HepG2 (cell line): ENCODE data around the gene DQX1. TPM values are rescaled to one million over a fixed set of nuclear protein-coding genes. Genes with fewer than 3 reads are reported as not detected.

Experiments
- CBX2 ChIP-seq, 2 experiments: fragments of 200-600 bp in 1 of 2; sonication (generic); formaldehyde crosslinking in 1 of 2; IDR thresholded peaks; 2 replicates each; pipeline versions ENCODE4 v1.7.0 to v1.8.1; 2018 to 2022; ENCODE audit warnings: low read depth in 2 of 2, low read length in 1 of 2, mild to moderate bottlenecking in 1 of 2, missing genetic modification reagents in 1 of 2
- EHMT2 ChIP-seq: fragments of 200-600 bp; sonication (generic); IDR thresholded peaks from 2 replicates; pipeline ENCODE4 v1.7.0; 2017; ENCODE audit warnings: antibody characterized with exemption, low read depth, low read length, borderline replicate concordance
- FLYWCH1 ChIP-seq: sonication (generic); formaldehyde crosslinking; IDR thresholded peaks from 2 replicates; pipeline ENCODE4 v1.8.1; 2023; ENCODE audit warnings: mild to moderate bottlenecking, missing genetic modification reagents
- LCORL ChIP-seq, 2 experiments: fragments of 450-650 bp in 1 of 2; sonication (generic) in 1 of 2; formaldehyde crosslinking in 1 of 2; IDR thresholded peaks; 2 replicates each; pipeline versions ENCODE4 v1.5.0 to v1.6.1; 2017 to 2020; ENCODE audit warnings: antibody characterized with exemption in 1 of 2, missing genetic modification reagents in 1 of 2
- RARG ChIP-seq: sonication (generic); formaldehyde crosslinking; IDR thresholded peaks from 2 replicates; pipeline ENCODE4 v1.4.0; 2020; ENCODE audit warnings: low read depth, mild to moderate bottlenecking, missing genetic modification reagents
- SMYD3 ChIP-seq: sonication (generic); formaldehyde crosslinking; IDR thresholded peaks from 2 replicates; pipeline ENCODE4 v1.8.1; 2023; ENCODE audit warnings: mild to moderate bottlenecking, missing genetic modification reagents
- ZFP36L1 ChIP-seq: sonication (generic); formaldehyde crosslinking; IDR thresholded peaks from 2 replicates; pipeline ENCODE4 v1.8.0; 2022; ENCODE audit warnings: mild to moderate bottlenecking, missing genetic modification reagents, moderate library complexity
- ZNF207 ChIP-seq: fragments of 450-650 bp; IDR thresholded peaks from 2 replicates; pipeline ENCODE4 v1.6.1; 2016; ENCODE audit warnings: antibody characterized with exemption, borderline replicate concordance
- polyA plus RNA-seq, 8 experiments: library from polyadenylated mRNA; depleted of rRNA in 3 of 8; stranded (reverse) in 7 of 8; unstranded in 1 of 8; fragments of >200 nt; fragmentation: Illumina TruSeq in 4 of 8; extraction: Trizol in 4 of 8; gene quantifications; 2 replicates each; pipeline versions ENCODE4 v1.2.1 to v1.2.3, GENCODE V29; 2011 to 2016; ENCODE audit warnings: low read depth in 4 of 8, missing spikeins in 1 of 8, mixed read lengths in 1 of 8; ENCODE audit not compliant: insufficient read depth in 1 of 8
- total RNA-seq, 5 experiments: library from RNA; depleted of rRNA; stranded (reverse); fragments of >200 nt; fragmentation: Illumina TruSeq; extraction: Trizol; gene quantifications; 2 replicates each; pipeline ENCODE4 v1.2.3, GENCODE V29; 2016; ENCODE audit warnings: low read depth in 1 of 5
- TF ChIP-seq, protein P1 (sequence below), 2 experiments: fragments of 450-650 bp in 1 of 2; sonication (generic) in 1 of 2; formaldehyde crosslinking in 1 of 2; IDR thresholded peaks; 2 replicates each; pipeline versions ENCODE4 v1.6.1 to v1.8.0; 2016 to 2022; ENCODE audit warnings: antibody characterized with exemption in 1 of 2, mild to moderate bottlenecking in 1 of 2, missing genetic modification reagents in 1 of 2
- TF ChIP-seq, protein P2 (sequence below): sonication (generic); formaldehyde crosslinking; conservative IDR thresholded peaks from 2 replicates; pipeline ENCODE4 v1.8.0; 2022; ENCODE audit warnings: low read depth, missing genetic modification reagents
- TF ChIP-seq, protein P3 (sequence below), 2 experiments: sonication (generic) in 1 of 2; formaldehyde crosslinking in 1 of 2; IDR thresholded peaks; 2 replicates each; pipeline versions ENCODE4 v1.4.0 to v1.6.1; 2018 to 2020; ENCODE audit warnings: missing genetic modification reagents in 2 of 2, borderline replicate concordance in 1 of 2, low read depth in 1 of 2, mild to moderate bottlenecking in 1 of 2, missing biosample characterization in 1 of 2
- TF ChIP-seq, protein P4 (sequence below): sonication (generic); formaldehyde crosslinking; IDR thresholded peaks from 2 replicates; pipeline ENCODE4 v1.4.0; 2020; ENCODE audit warnings: mild to moderate bottlenecking, missing genetic modification reagents, borderline replicate concordance

DQX1 gene
- total and polyA plus RNA-seq, 2 of the 13 experiments (the other 11 are each of a cell fraction or from before 2014, with no cell fraction given), result 27.6 to 89.8 TPM

DNA sequence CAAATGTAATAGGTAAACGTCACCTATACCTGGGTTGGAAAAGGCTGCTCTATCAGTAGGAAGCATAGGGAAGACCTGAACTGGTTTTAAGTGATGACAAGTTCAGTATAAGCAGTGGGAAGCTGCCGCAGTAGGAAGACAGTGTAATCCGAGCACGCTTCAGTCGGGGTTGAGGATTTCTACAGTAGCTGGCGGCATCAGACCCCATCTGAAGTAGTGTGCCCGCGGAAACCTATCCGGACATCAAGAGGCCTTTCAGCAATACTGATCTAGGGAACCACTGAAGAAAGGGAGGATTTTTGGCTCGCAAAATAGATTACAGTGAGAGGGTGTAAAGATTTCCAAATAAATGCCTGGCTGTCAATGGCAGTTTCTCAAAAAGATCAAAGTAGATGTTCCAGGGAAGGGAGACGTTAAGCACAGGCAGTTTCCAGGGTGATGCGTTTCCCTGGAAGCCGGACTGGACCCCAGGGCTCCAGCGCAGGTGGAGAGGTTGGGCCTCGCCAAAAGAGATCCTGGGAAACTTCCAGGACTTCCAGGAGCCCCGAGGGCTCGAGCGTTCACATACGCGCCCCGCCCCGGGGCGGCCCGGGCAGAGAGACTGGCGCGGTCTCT lies 22.4 kb upstream of the DQX1 start (continued):
- TF ChIP-seq, protein P1, sequence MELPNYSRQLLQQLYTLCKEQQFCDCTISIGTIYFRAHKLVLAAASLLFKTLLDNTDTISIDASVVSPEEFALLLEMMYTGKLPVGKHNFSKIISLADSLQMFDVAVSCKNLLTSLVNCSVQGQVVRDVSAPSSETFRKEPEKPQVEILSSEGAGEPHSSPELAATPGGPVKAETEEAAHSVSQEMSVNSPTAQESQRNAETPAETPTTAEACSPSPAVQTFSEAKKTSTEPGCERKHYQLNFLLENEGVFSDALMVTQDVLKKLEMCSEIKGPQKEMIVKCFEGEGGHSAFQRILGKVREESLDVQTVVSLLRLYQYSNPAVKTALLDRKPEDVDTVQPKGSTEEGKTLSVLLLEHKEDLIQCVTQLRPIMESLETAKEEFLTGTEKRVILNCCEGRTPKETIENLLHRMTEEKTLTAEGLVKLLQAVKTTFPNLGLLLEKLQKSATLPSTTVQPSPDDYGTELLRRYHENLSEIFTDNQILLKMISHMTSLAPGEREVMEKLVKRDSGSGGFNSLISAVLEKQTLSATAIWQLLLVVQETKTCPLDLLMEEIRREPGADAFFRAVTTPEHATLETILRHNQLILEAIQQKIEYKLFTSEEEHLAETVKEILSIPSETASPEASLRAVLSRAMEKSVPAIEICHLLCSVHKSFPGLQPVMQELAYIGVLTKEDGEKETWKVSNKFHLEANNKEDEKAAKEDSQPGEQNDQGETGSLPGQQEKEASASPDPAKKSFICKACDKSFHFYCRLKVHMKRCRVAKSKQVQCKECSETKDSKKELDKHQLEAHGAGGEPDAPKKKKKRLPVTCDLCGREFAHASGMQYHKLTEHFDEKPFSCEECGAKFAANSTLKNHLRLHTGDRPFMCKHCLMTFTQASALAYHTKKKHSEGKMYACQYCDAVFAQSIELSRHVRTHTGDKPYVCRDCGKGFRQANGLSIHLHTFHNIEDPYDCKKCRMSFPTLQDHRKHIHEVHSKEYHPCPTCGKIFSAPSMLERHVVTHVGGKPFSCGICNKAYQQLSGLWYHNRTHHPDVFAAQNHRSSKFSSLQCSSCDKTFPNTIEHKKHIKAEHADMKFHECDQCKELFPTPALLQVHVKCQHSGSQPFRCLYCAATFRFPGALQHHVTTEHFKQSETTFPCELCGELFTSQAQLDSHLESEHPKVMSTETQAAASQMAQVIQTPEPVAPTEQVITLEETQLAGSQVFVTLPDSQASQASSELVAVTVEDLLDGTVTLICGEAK (IDR thresholded peaks at IDR 0.05), result no peak
- TF ChIP-seq, protein P1 (CRISPR knock-in tag; IDR thresholded peaks at IDR 0.05), result 0 out of 2 replicates have a peak, but pooled peaks have one; percentile 13
- TF ChIP-seq EHMT2, result no peak
- TF ChIP-seq SMYD3, result 0 out of 2 replicates have a peak, but pooled peaks have one; percentile 62
- no peak for TF ChIP-seq CBX2 (IDR thresholded peaks at IDR 0.05; ENCODE audit: low read depth, low read length)
- no peak for TF ChIP-seq CBX2 (CRISPR knock-in tag; IDR thresholded peaks at IDR 0.05; ENCODE audit: low read depth)
- TF ChIP-seq, protein P2, sequence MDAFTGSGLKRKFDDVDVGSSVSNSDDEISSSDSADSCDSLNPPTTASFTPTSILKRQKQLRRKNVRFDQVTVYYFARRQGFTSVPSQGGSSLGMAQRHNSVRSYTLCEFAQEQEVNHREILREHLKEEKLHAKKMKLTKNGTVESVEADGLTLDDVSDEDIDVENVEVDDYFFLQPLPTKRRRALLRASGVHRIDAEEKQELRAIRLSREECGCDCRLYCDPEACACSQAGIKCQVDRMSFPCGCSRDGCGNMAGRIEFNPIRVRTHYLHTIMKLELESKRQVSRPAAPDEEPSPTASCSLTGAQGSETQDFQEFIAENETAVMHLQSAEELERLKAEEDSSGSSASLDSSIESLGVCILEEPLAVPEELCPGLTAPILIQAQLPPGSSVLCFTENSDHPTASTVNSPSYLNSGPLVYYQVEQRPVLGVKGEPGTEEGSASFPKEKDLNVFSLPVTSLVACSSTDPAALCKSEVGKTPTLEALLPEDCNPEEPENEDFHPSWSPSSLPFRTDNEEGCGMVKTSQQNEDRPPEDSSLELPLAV (CRISPR knock-in tag), result no peak
- TF ChIP-seq, protein P3, sequence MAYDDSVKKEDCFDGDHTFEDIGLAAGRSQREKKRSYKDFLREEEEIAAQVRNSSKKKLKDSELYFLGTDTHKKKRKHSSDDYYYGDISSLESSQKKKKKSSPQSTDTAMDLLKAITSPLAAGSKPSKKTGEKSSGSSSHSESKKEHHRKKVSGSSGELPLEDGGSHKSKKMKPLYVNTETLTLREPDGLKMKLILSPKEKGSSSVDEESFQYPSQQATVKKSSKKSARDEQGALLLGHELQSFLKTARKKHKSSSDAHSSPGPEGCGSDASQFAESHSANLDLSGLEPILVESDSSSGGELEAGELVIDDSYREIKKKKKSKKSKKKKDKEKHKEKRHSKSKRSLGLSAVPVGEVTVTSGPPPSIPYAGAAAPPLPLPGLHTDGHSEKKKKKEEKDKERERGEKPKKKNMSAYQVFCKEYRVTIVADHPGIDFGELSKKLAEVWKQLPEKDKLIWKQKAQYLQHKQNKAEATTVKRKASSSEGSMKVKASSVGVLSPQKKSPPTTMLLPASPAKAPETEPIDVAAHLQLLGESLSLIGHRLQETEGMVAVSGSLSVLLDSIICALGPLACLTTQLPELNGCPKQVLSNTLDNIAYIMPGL (CRISPR knock-in tag; IDR thresholded peaks at IDR 0.05; ENCODE audit: borderline replicate concordance in 1 of 2, low read depth in 1 of 2), result no peak
- TF ChIP-seq ZNF207, result no peak
- TF ChIP-seq FLYWCH1 (CRISPR knock-in tag), result 0 out of 2 replicates have a peak, but pooled peaks have one; percentile 49
- no peak for TF ChIP-seq ZFP36L1 (CRISPR knock-in tag)
- no peak for TF ChIP-seq LCORL (IDR thresholded peaks at IDR 0.05)
- peak; percentile 66; the same call in 1 of the 2 replicates for TF ChIP-seq LCORL (CRISPR knock-in tag; IDR thresholded peaks at IDR 0.05)
- TF ChIP-seq RARG (CRISPR knock-in tag), result no peak
- TF ChIP-seq, protein P4, sequence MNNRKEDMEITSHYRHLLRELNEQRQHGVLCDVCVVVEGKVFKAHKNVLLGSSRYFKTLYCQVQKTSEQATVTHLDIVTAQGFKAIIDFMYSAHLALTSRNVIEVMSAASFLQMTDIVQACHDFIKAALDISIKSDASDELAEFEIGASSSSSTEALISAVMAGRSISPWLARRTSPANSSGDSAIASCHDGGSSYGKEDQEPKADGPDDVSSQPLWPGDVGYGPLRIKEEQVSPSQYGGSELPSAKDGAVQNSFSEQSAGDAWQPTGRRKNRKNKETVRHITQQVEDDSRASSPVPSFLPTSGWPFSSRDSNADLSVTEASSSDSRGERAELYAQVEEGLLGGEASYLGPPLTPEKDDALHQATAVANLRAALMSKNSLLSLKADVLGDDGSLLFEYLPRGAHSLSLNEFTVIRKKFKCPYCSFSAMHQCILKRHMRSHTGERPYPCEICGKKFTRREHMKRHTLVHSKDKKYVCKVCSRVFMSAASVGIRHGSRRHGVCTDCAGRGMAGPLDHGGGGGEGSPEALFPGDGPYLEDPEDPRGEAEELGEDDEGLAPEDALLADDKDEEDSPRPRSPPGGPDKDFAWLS (CRISPR knock-in tag), result 0 out of 2 replicates have a peak, but pooled peaks have one; percentile 12
